SU-DHL-6 (cell line): Measurements from ENCODE around the gene AKT1.

Experiments used
- H2AFZ ChIP-seq: fragments of 200-600 bp; sonication (generic); 2 replicates; pipeline ENCODE4 v1.6.1; 2014; ENCODE audit warnings: low read depth, mild to moderate bottlenecking, moderate library complexity, mixed read lengths, antibody characterized with exemption, low read length; ENCODE audit not compliant: severe bottlenecking
- H3F3A ChIP-seq: fragments of 200-600 bp; shearing (Covaris generic); 2 replicates; pipeline ENCODE4 v1.6.0; 2016; ENCODE audit warnings: antibody characterized with exemption, mild to moderate bottlenecking; ENCODE audit not compliant: insufficient read depth
- H3K27ac ChIP-seq: fragments of 200-600 bp; sonication (generic); 2 replicates; pipeline ENCODE4 v1.5.1; 2016; ENCODE audit warnings: low read depth, mild to moderate bottlenecking, low read length, moderate library complexity, mixed read lengths
- H3K27me3 ChIP-seq: fragments of 200-600 bp; sonication (generic), shearing (Covaris generic); 2 replicates; pipeline ENCODE4 v1.6.0; 2014; ENCODE audit warnings: mild to moderate bottlenecking, low read length
- H3K36me3 ChIP-seq: fragments of 200-600 bp; sonication (generic); 2 replicates; pipeline ENCODE4 v1.6.1; 2014; ENCODE audit warnings: mild to moderate bottlenecking, low read length, mixed read lengths
- H3K4me2 ChIP-seq: fragments of 300-600, 200-600 bp; shearing (Covaris generic), sonication (generic); 2 replicates; pipeline ENCODE4 v1.6.0; 2014; ENCODE audit warnings: low read length, low read depth, mild to moderate bottlenecking; ENCODE audit not compliant: poor library complexity, severe bottlenecking
- H3K4me3 ChIP-seq: fragments of 200-600 bp; sonication (generic); 2 replicates; pipeline ENCODE4 v1.5.1; 2014; ENCODE audit warnings: antibody characterized with exemption, low read length, mild to moderate bottlenecking, mixed read lengths; ENCODE audit not compliant: insufficient read depth, poor library complexity, severe bottlenecking
- H3K79me2 ChIP-seq: fragments of 200-600 bp; sonication (generic); 2 replicates; pipeline ENCODE4 v1.6.1; 2014; ENCODE audit warnings: mild to moderate bottlenecking, low read length, moderate library complexity; ENCODE audit not compliant: insufficient read depth
- H3K9ac ChIP-seq: fragments of 200-600 bp; sonication (generic); 2 replicates; pipeline ENCODE4 v1.7.0; 2014; ENCODE audit warnings: mild to moderate bottlenecking, low read length
- H3K9me2 ChIP-seq: fragments of 200-600 bp; sonication (generic); replicated peaks from 2 replicates; pipeline ENCODE4 v1.6.1; 2014; ENCODE audit warnings: low read length; ENCODE audit not compliant: insufficient read depth
- H3K9me3 ChIP-seq: fragments of 200-600 bp; sonication (generic); 2 replicates; pipeline ENCODE4 v1.6.1; 2014; ENCODE audit warnings: low read length, mixed read lengths; ENCODE audit not compliant: insufficient read depth
- H4K20me1 ChIP-seq: fragments of 200-600 bp; sonication (generic); 2 replicates; pipeline ENCODE4 v1.6.1; 2014; ENCODE audit warnings: low read depth, mild to moderate bottlenecking, antibody characterized with exemption, low read length, moderate library complexity, mixed read lengths
- EZH2phosphoT487 ChIP-seq: fragments of 200-600 bp; sonication (generic), shearing (Covaris generic); conservative IDR thresholded peaks from 2 replicates; pipeline ENCODE4 v1.6.1; 2018; ENCODE audit warnings: mild to moderate bottlenecking, antibody characterized with exemption, low read length, moderate library complexity, mixed read lengths
- TF ChIP-seq, protein P1 (sequence below): fragments of 200-600 bp; sonication (generic); IDR thresholded peaks from one replicate; pipeline ENCODE4 v1.5.1; 2017; ENCODE audit warnings: antibody characterized with exemption, mild to moderate bottlenecking, low read length, moderate library complexity; ENCODE audit not compliant: insufficient read depth, poor library complexity, severe bottlenecking

AKT1 gene

DNA sequence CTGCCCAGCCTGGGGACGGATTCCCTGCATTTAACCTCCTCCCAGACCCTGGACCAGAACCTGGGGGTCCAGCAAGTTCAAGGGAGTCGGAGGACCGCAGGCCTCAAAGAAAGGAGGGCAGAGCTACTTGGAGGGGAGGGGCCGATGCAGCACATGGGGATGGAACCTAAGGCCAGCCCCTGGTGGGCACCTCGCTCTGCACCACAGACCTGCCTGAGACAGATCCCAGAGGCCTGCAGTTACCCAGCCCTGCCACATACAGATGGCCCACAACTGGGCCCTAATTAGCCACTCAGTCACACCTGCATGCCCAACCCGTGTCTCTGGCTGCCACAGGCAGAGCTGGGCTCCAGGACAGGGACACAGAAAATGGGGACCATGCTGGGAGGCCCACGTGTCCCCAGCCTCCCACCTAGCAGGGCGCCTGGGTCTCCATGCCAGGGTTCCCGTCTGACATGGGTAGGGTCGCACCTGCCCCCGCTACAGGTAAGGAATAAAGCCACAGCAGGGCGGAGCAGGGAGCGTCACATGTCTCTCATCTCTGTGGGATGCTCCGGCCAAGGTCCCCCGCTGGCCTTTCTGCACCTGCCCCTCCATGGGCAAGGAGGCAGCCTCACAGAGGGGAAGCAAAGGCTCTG lies 16.7 kb downstream of the AKT1 start:
- Histone ChIP-seq H2AFZ (no peak overlapping the region), H3K4me2 (no peak overlapping the region), H3K79me2 (no peaks in the 10 kb centered on the region), H3K27me3 (no peaks in the 10 kb centered on the region), H3K4me3 (no peak overlapping the region), H3K27ac (no peak overlapping the region), H3K9me3 (no peaks in the 10 kb centered on the region), H4K20me1 (no peaks in the 10 kb centered on the region), H3K36me3 (no peaks in the 10 kb centered on the region), H3K9ac (no peak overlapping the region), H3F3A (no peaks in the 10 kb centered on the region), H3K9me2 (no peaks in the 10 kb centered on the region)
- TF ChIP-seq, protein P1, sequence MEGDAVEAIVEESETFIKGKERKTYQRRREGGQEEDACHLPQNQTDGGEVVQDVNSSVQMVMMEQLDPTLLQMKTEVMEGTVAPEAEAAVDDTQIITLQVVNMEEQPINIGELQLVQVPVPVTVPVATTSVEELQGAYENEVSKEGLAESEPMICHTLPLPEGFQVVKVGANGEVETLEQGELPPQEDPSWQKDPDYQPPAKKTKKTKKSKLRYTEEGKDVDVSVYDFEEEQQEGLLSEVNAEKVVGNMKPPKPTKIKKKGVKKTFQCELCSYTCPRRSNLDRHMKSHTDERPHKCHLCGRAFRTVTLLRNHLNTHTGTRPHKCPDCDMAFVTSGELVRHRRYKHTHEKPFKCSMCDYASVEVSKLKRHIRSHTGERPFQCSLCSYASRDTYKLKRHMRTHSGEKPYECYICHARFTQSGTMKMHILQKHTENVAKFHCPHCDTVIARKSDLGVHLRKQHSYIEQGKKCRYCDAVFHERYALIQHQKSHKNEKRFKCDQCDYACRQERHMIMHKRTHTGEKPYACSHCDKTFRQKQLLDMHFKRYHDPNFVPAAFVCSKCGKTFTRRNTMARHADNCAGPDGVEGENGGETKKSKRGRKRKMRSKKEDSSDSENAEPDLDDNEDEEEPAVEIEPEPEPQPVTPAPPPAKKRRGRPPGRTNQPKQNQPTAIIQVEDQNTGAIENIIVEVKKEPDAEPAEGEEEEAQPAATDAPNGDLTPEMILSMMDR: no peak
- no peak for TF ChIP-seq EZH2phosphoT487

DNA sequence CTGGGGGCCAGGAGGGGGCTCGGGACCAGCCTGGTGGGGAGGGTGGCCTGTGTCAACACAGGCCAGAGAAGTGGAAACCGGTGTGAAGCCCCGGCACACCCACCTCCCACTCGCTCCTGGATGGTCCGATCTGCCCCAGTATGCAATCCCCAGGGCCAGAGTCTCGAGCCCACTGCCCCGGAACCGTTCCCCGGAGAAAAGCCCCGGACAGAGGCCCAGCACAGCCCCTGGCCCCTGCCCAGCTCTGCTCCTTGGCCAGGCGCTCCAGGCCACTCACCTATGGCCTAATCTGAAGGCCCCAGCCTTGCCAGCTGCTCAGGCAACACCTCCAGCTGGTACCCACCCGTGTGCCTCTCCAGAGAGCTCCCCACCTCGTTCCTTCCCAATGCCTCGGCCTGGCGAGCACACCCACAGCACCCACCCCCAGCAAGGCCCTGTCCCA lies 17.7 kb downstream of the AKT1 start:
- H3K4me3 ChIP-seq: no peak overlapping the region
- no peak overlapping the region for H3K4me2 ChIP-seq
- no peaks in the 10 kb centered on the region for H3K27me3 ChIP-seq
- no peak overlapping the region for H2AFZ ChIP-seq
- H3K9me2 ChIP-seq: no peaks in the 10 kb centered on the region
- H3K36me3 ChIP-seq: no peaks in the 10 kb centered on the region
- no peaks in the 10 kb centered on the region for H3K9me3 ChIP-seq
- H3K9ac ChIP-seq: no peak overlapping the region
- H3K79me2 ChIP-seq: no peaks in the 10 kb centered on the region
- no peaks in the 10 kb centered on the region for H3F3A ChIP-seq
- no peak for TF ChIP-seq EZH2phosphoT487
- TF ChIP-seq, protein P1: no peak
- no peak overlapping the region for H3K27ac ChIP-seq
- H4K20me1 ChIP-seq: no peaks in the 10 kb centered on the region

DNA sequence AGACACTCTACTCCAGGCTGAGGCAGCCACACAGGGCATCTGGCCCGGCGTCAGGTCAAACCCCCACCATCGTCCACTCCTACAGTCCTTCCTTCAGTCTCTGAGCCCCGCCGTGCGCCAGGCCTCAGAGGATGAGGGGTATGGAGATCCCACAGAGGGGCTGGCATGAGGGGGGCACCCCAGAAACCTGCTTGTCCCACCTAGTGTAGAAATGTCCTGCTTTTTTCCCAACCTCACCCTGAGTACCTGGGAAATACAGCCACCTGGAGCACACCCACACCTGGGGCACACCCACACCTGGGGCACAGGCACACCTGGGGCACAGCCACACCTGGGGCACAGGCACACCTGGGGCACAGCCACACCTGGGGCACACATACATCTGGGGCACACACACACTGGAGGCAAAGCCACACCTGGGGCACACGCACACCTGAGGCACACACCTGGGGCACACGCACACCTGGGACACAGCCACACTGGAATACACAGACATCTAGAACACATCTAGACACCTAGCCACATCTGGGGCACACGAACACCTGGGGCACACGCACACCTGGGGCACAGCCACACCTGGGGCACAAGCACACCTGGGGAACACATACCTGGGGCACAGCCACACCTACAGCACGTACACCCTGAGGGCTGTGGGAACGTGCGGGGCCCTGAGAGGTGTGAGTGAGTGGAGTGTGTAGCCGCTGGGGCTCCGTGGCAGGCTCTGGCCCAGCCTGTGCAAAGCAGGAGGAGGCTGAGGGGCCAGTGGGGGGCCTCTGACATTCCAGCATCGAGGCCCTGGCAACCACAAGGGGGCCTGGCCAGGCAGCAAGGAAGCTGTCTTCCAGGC lies 18.4 kb downstream of the AKT1 start:
- H3K27ac ChIP-seq: no peak overlapping the region
- H2AFZ ChIP-seq: no peak overlapping the region
- no peaks in the 10 kb centered on the region for H3F3A ChIP-seq
- H3K36me3 ChIP-seq: no peaks in the 10 kb centered on the region
- no peak overlapping the region for H3K9ac ChIP-seq
- no peaks in the 10 kb centered on the region for H3K9me2 ChIP-seq
- no peaks in the 10 kb centered on the region for H3K27me3 ChIP-seq
- no peak overlapping the region for H3K4me3 ChIP-seq
- H3K9me3 ChIP-seq: no peaks in the 10 kb centered on the region
- TF ChIP-seq EZH2phosphoT487: no peak
- TF ChIP-seq, protein P1: no peak
- no peaks in the 10 kb centered on the region for H4K20me1 ChIP-seq
- H3K4me2 ChIP-seq: no peak overlapping the region
- no peaks in the 10 kb centered on the region for H3K79me2 ChIP-seq
